Lung (tissue), 12 donors: Measurements from ENCODE around the gene UNC5C. TPM values are rescaled to one million over a fixed set of nuclear protein-coding genes. Genes with fewer than 3 reads are reported as not detected.
A peak's percentile ranks its signal among the peaks of the same experiment; 100 is the strongest.

ENCODE experiments used
- ATAC-seq: fragments of 200-7000 bp; cut with Tn5 transposase; one replicate; pipeline ENCODE4 v1.9.1; 2020; ENCODE audit warnings: moderate number of reproducible peaks; ENCODE audit not compliant: insufficient read depth, low FRiP score
- DNase-seq, 3 donors: peaks; one replicate each; pipeline ENCODE4 v3.0.0-alpha.2; 2013 to 2017
- H3K27ac ChIP-seq, 2 donors: one replicate each; pipeline ENCODE4 v1.5.1; 2013; ENCODE audit warnings: mild to moderate bottlenecking in 2 of 2, moderate library complexity in 2 of 2, control low read depth in 1 of 2, inconsistent platforms in 1 of 2, low read depth in 1 of 2, low read length in 1 of 2
- H3K27me3 ChIP-seq, 3 donors: one replicate each; pipeline ENCODE4 v1.5.1; 2013; ENCODE audit warnings: low read length in 2 of 3; ENCODE audit not compliant: control insufficient read depth in 3 of 3, insufficient read depth in 3 of 3
- H3K36me3 ChIP-seq, 4 donors: one replicate each; pipeline ENCODE4 v1.5.1; 2013; ENCODE audit warnings: low read length in 4 of 4, mild to moderate bottlenecking in 1 of 4, moderate library complexity in 1 of 4; ENCODE audit not compliant: control insufficient read depth in 4 of 4, insufficient read depth in 4 of 4
- H3K4me1 ChIP-seq, 5 donors: one replicate each; pipeline ENCODE4 v1.5.1; 2013; ENCODE audit warnings: low read length in 5 of 5, mild to moderate bottlenecking in 2 of 5, moderate library complexity in 1 of 5; ENCODE audit not compliant: control insufficient read depth in 5 of 5, insufficient read depth in 5 of 5
- H3K4me3 ChIP-seq: one replicate; pipeline ENCODE4 v1.5.1; 2013; ENCODE audit warnings: mild to moderate bottlenecking, control low read depth, moderate library complexity
- H3K9ac ChIP-seq, 2 donors: one replicate each; pipeline ENCODE4 v1.5.1; 2013; ENCODE audit warnings: low read length in 2 of 2, control low read depth in 1 of 2; ENCODE audit not compliant: insufficient read depth in 1 of 2
- H3K9me3 ChIP-seq, 4 donors: one replicate each; pipeline ENCODE4 v1.5.1; 2013; ENCODE audit warnings: low read length in 3 of 4, mild to moderate bottlenecking in 1 of 4, moderate library complexity in 1 of 4; ENCODE audit not compliant: control insufficient read depth in 4 of 4, insufficient read depth in 3 of 4
- WGBS, 2 donors: extraction: QIAGEN DNeasy Blood & Tissue Kit; methylation state at CpG; one replicate each; pipeline ENCODE4 v1.1.7; 2013; 5-methylcytosine and 5-hydroxymethylcytosine counted together
- polyA plus RNA-seq, 2 donors: library from polyadenylated mRNA; stranded (reverse); fragments of 200-250 nt; gene quantifications; one replicate each; pipeline ENCODE4 v1.2.1, GENCODE V29; 2013
- total RNA-seq, 2 donors: library from RNA; depleted of rRNA in 1 of 2; stranded (reverse); fragments of >200 nt in 1 of 2; gene quantifications; one replicate each; pipeline ENCODE4 v1.2.1, GENCODE V29; 2014 to 2021
- TF ChIP-seq, protein P1 (sequence below): IDR thresholded peaks from 2 replicates; pipeline ENCODE4 v1.5.1; 2012; ENCODE audit warnings: mild to moderate bottlenecking; ENCODE audit errors: control extremely low read depth, extremely low read depth
- donor health status: control.
- donor health status: control.
- donor health status: Bipolar disorder and iron deficiency.
- donor health status: healthy.
- donor health status: DM: yes; HTN: yes; CAD: no.

Gene UNC5C
- total and polyA plus RNA-seq, 4 donors, result 0.55 to 27.9 (median 3.8) TPM

DNA sequence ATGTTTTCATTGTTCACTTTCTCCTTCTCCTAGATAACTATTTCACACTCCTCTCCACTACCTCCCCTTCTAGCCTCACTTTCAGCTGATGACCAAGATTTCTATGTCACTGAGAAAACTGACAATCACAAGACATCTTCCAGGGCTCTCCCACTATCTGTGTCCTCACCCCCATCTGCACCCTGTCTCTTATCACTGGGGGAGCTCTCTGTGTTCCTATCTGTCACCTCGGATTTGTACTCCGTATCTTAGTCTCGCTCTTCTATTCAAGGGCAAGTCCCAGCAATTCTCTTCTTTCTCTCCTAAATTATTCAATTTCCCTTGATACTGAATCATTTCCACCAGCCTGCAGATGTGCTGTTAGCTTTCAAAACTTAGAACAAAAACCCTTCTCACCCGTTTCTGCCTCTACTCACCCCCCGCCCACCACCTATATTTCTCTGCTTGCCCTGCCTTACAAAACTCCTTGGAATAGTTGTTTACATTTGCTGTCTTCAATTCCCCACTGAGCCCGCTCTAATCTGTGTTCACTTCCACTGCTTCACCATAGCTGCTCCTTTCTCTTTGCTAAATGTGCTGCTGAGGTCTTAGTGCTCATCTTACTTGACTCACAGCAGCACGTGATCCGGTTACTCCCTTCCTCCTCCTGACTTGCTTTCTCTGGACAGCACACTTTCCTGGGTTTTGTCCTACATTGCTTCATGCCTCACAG is 293.2 kb downstream of the UNC5C start:
- ATAC-seq (no peak), DNase-seq (no peak)
- WGBS, 2 donors, result 84 to 88% methylated on average over 8 of the region's 8 CpGs
- Histone ChIP-seq H3K9me3 (no peaks in the 10 kb centered on the region), H3K9ac (no peak overlapping the region), H3K27ac (no peak overlapping the region), H3K36me3 (no peaks in the 10 kb centered on the region), H3K4me1 (no peaks in the 10 kb centered on the region), H3K27me3 (no peaks in the 10 kb centered on the region), H3K4me3 (no peak overlapping the region)
- TF ChIP-seq, protein P1, sequence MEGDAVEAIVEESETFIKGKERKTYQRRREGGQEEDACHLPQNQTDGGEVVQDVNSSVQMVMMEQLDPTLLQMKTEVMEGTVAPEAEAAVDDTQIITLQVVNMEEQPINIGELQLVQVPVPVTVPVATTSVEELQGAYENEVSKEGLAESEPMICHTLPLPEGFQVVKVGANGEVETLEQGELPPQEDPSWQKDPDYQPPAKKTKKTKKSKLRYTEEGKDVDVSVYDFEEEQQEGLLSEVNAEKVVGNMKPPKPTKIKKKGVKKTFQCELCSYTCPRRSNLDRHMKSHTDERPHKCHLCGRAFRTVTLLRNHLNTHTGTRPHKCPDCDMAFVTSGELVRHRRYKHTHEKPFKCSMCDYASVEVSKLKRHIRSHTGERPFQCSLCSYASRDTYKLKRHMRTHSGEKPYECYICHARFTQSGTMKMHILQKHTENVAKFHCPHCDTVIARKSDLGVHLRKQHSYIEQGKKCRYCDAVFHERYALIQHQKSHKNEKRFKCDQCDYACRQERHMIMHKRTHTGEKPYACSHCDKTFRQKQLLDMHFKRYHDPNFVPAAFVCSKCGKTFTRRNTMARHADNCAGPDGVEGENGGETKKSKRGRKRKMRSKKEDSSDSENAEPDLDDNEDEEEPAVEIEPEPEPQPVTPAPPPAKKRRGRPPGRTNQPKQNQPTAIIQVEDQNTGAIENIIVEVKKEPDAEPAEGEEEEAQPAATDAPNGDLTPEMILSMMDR, result no peak

GRCh38 chr4:95251568-95251967 is 297.2 kb downstream of the UNC5C start:
- no peak overlapping the region for H3K27ac ChIP-seq
- ATAC-seq (no peak), DNase-seq (no peak)
- no peak overlapping the region for H3K4me3 ChIP-seq
- 56 to 74% methylated on average over 2 of the region's 2 CpGs for WGBS, 2 donors
- peaks cover 0 to 10% (median 3%) of the 10 kb centered on the region in 4 donors for H3K36me3 ChIP-seq
- TF ChIP-seq, protein P1, result no peak
- no peaks in the 10 kb centered on the region for H3K4me1 ChIP-seq
- no peaks in the 10 kb centered on the region for H3K27me3 ChIP-seq
- no peaks in the 10 kb centered on the region for H3K9me3 ChIP-seq
- no peak overlapping the region for H3K9ac ChIP-seq

- peaks cover 0 to 10% (median 3%) of the 10 kb centered on the region in 4 donors for H3K36me3 ChIP-seq
- TF ChIP-seq, protein P1, result no peak
- H3K27me3 ChIP-seq, result no peaks in the 10 kb centered on the region
- ATAC-seq (no peak), DNase-seq (peak in 1 of 3 donors; percentile 33)
- H3K9ac ChIP-seq, result no peak overlapping the region
- no peaks in the 10 kb centered on the region for H3K9me3 ChIP-seq
- H3K4me1 ChIP-seq, result no peaks in the 10 kb centered on the region
- H3K27ac ChIP-seq, result no peak overlapping the region
- no peak overlapping the region for H3K4me3 ChIP-seq
- WGBS, 2 donors, result 75 to 85% methylated on average over 7 of the region's 7 CpGs
Measured at GRCh38 chr4:95250544-95251137, 298.1 kb downstream of the UNC5C start.
